Kidney (tissue), 14 donors: ENCODE data around the gene NUP210. TPM values are rescaled to one million over a fixed set of nuclear protein-coding genes. Genes with fewer than 3 reads are reported as not detected.

ENCODE experiments used
- DNase-seq, 5 donors: peaks; one replicate each; pipeline ENCODE4 v3.0.0-alpha.2; 2013 to 2020
- FAIRE-seq: peaks from 2 replicates; lab custom pipeline; 2012; peaks lifted over from hg19 to GRCh38; lab: Jason Lieb, UNC
- H3K27ac ChIP-seq, 2 donors: one replicate each; pipeline ENCODE4 v1.7.0; 2013; ENCODE audit warnings: low read depth in 2 of 2, low read length in 2 of 2, inconsistent platforms in 1 of 2
- H3K27me3 ChIP-seq: one replicate; pipeline ENCODE4 v1.7.1; 2013; ENCODE audit warnings: low read length, inconsistent platforms; ENCODE audit not compliant: control insufficient read depth, insufficient read depth
- H3K36me3 ChIP-seq, 3 donors: one replicate each; pipeline versions ENCODE4 v1.7.0 to v1.7.1; 2013; ENCODE audit warnings: low read length in 3 of 3, control low read depth in 1 of 3, inconsistent platforms in 1 of 3; ENCODE audit not compliant: insufficient read depth in 3 of 3, control insufficient read depth in 2 of 3
- H3K4me1 ChIP-seq, 3 donors: one replicate each; pipeline versions ENCODE4 v1.7.0 to v1.7.1; 2013; ENCODE audit warnings: low read length in 3 of 3, inconsistent platforms in 1 of 3, low read depth in 1 of 3; ENCODE audit not compliant: control insufficient read depth in 2 of 3, insufficient read depth in 2 of 3
- H3K4me3 ChIP-seq, 3 donors: one replicate each; pipeline versions ENCODE4 v1.7.0 to v1.8.1; 2013; ENCODE audit warnings: low read length in 3 of 3, control low read depth in 1 of 3, inconsistent platforms in 1 of 3
- H3K9ac ChIP-seq, 3 donors: one replicate each; pipeline versions ENCODE4 v1.7.0 to v1.7.1; 2013; ENCODE audit warnings: low read length in 3 of 3, control low read depth in 1 of 3, inconsistent platforms in 1 of 3
- H3K9me3 ChIP-seq, 3 donors: one replicate each; pipeline versions ENCODE4 v1.7.0 to v1.7.1; 2013; ENCODE audit warnings: low read length in 3 of 3, control low read depth in 1 of 3, inconsistent platforms in 1 of 3; ENCODE audit not compliant: control insufficient read depth in 2 of 3, insufficient read depth in 1 of 3
- CTCF ChIP-seq: IDR thresholded peaks from 3 replicates; pipeline ENCODE4 v1.5.1; 2012; ENCODE audit warnings: mild to moderate bottlenecking, moderate library complexity, borderline replicate concordance; ENCODE audit not compliant: insufficient read depth; ENCODE audit errors: extremely low read depth
- intact Hi-C: fragments of 100-400 bp; cut with DNase I; formaldehyde crosslinking; loops from one replicate; pipeline ENCODE4 v1.11.1; 2022
- polyA plus RNA-seq: library from polyadenylated mRNA; stranded (reverse); fragments of 350-450 nt; fragmentation: Illumina TruSeq; extraction: RNeasy Lipid Tissue Mini Kit (QIAGEN cat#74804); gene quantifications from one replicate; pipeline ENCODE4 v1.2.3, GENCODE V29; 2014; ENCODE audit warnings: low read depth, low replicate concordance; ENCODE audit not compliant: insufficient read depth
- total RNA-seq: library from RNA; stranded (reverse); fragmentation: NEBNext Ultra II Directional; extraction: Animal tissue kit (Norgen Biotek cat#: 25700); gene quantifications from one replicate; pipeline ENCODE4 v1.2.1, GENCODE V29; 2021
- donor health status: control.
- donor health status: control.
- donor health status: control.
- donor health status: control.
- donor health status: control.
- donor health status: DM: yes; HTN: yes; CAD: no.
- donor health status: Normal renal cell carcinoma (clear cell type).

Gene NUP210
- total and polyA plus RNA-seq, 2 donors from 2014 or later: 5.6 to 22.9 TPM

- Histone ChIP-seq H3K4me1 (no peaks in the 10 kb centered on the region), H3K9ac (no peak overlapping the region), H3K4me3 (no peak overlapping the region), H3K27me3 (no peaks in the 10 kb centered on the region), H3K36me3 (peaks cover 2 to 43% (median 26%) of the 10 kb centered on the region in 3 donors), H3K27ac (no peak overlapping the region), H3K9me3 (no peaks in the 10 kb centered on the region)
- no peak for TF ChIP-seq CTCF
- intact Hi-C loops: no loop called here
- FAIRE-seq (no peak), DNase-seq (no peak)
Observed at GRCh38 chr3:13332740-13333139, 87.4 kb downstream of the NUP210 start.

- no peak for FAIRE-seq
- H3K9me3 ChIP-seq: no peaks in the 10 kb centered on the region
- H3K27ac ChIP-seq: no peak overlapping the region
- no peak overlapping the region for H3K4me3 ChIP-seq
- H3K4me1 ChIP-seq: no peaks in the 10 kb centered on the region
- H3K9ac ChIP-seq: no peak overlapping the region
- peak in 3 of 5 donors; percentile 21 to 38 (median 25) for DNase-seq
- H3K27me3 ChIP-seq: no peaks in the 10 kb centered on the region
- intact Hi-C loops: no loop called here
- peaks cover 2 to 39% (median 21%) of the 10 kb centered on the region in 3 donors for H3K36me3 ChIP-seq
- no peak for TF ChIP-seq CTCF
Observed at GRCh38 chr3:13332158-13332557, 88.0 kb downstream of the NUP210 start.

GRCh38 chr3:13329746-13330145 is 90.4 kb downstream of the NUP210 start:
- H3K9ac ChIP-seq: no peak overlapping the region
- no peaks in the 10 kb centered on the region for H3K4me1 ChIP-seq
- no peaks in the 10 kb centered on the region for H3K9me3 ChIP-seq
- DNase-seq (no peak), FAIRE-seq (no peak)
- H3K27me3 ChIP-seq: no peaks in the 10 kb centered on the region
- intact Hi-C loops: no loop called here
- TF ChIP-seq CTCF: no peak
- H3K4me3 ChIP-seq: no peak overlapping the region
- H3K27ac ChIP-seq: no peak overlapping the region
- H3K36me3 ChIP-seq: peaks cover 2 to 36% (median 21%) of the 10 kb centered on the region in 3 donors

GRCh38 chr3:13325892-13326443 is 94.2 kb downstream of the NUP210 start:
- FAIRE-seq (no peak), DNase-seq (no peak)
- TF ChIP-seq CTCF: no peak
- H3K27me3 ChIP-seq: no peaks in the 10 kb centered on the region
- H3K9ac ChIP-seq: no peak overlapping the region
- peaks cover 2 to 32% (median 21%) of the 10 kb centered on the region in 3 donors for H3K36me3 ChIP-seq
- H3K9me3 ChIP-seq: no peaks in the 10 kb centered on the region
- no peak overlapping the region for H3K4me3 ChIP-seq
- intact Hi-C loops: no loop called here
- no peaks in the 10 kb centered on the region for H3K4me1 ChIP-seq
- H3K27ac ChIP-seq: no peak overlapping the region
